Fibroblast of skin of abdomen (primary cell): Measurements from ENCODE around the gene CCPG1. TPM values are rescaled to one million over a fixed set of nuclear protein-coding genes. Genes with fewer than 3 reads are reported as not detected.
A peak's percentile ranks its signal among the peaks of the same experiment; 100 is the strongest.
"Not testable (repeated sequence)": the region's sequence is repeated elsewhere in the genome, so short reads cannot be mapped to it uniquely, and the experiment has no call there.

ENCODE experiments used
- DNase-seq: peaks from one replicate; pipeline ENCODE4 v3.0.0-alpha.2; 2013
- polyA plus RNA-seq, 2 experiments: library from polyadenylated mRNA; unstranded; fragments of 120-200 nt; gene quantifications; one replicate each; pipeline ENCODE4 v1.2.1, GENCODE V29; 2013; ENCODE audit not compliant: insufficient read length in 2 of 2

CCPG1 gene
- 37.8 TPM for polyA plus RNA-seq (2013, experiment 1 of 2; ENCODE audit: insufficient read length)
- polyA plus RNA-seq (2013, experiment 2 of 2; ENCODE audit: insufficient read length), result 36.3 TPM

DNA sequence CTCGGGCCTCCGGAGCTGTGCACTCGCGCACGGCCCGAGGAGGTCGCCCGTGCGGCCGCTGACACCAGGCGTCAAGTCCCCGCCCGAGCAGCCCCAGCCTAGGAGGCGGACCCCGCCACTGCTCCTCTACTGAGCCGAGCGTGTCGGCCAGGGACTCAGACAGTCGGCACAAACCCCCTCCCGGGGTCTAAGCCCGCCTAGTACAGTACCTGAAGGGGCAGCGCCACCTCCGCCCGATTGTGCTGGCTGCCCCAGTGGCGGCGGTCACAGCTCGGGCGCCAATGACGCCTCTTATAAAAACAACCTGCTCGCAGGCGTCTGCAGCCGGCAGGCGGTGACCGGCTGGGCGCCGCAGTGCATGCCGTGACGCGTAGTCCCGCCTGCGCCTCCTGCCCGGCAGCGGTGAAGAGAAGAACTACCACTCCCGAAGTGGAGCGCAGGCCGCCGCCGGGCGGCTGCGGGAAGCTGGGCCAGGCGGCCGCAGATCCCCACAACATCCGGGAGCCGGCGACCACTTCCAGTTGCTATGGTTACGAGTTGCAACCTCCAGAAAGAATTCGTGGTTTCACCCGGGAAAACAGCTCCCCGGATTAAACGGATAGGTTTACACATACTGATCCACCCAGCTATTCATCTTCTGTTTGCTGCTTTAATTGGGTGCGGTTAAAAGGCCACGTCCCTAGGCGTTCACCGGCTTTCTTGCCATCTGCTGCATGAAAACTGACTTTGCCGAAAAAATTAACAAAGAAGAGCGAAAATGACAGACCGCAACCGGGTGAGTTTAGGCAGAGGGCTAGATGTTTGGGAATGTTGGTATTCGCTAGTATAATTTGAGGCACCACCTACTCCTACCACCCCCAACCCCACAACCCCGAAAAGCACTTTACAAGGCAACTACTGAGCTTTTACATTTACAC is at the start of gene CCPG1, which contains the start of gene PIERCE2:
Gene CCPG1, minus strand, starts transcription at position 348 of the 917 bp plus-strand sequence. CDS start 18,935 bp downstream, outside the sequence.
Gene PIERCE2, plus strand, starts transcription at position 484 of the 917 bp plus-strand sequence. Its CDS starts 274 bp downstream, at position 758.
- DNase-seq, result peak; percentile 94

DNA sequence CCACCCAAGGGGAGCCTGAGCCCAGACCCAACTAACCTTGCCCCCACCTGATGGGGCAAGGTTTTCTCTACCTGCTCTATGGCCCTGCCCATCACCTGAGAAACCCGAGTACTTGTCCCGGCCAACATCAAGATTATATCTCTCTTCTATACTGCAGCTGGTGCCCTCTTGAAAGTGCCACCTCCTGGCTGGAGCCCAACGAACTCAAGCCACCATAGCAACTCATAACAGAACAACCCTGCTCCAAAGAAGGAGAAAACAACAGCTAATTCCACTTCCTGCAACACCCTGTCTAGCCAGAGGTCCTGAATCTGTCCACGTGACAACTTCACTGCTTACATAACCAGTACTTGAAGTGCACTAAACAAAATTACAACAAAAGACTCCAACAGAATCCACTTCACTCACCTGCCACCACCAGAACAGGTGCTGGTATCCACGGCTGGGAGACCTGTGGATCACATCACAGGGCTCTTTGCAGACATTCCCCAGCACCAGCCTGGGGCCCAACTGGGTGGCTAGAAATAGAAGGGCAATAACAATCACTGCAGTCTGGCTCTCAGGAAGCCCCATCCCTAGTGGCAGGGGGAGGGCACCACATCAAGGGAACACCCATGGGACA is 49.4 kb upstream of the CCPG1 start:
- no peak for DNase-seq

- DNase-seq, result not testable (repeated sequence)
Measured at GRCh38 chr15:55447030-55447394, 38.9 kb upstream of the CCPG1 start.

DNA sequence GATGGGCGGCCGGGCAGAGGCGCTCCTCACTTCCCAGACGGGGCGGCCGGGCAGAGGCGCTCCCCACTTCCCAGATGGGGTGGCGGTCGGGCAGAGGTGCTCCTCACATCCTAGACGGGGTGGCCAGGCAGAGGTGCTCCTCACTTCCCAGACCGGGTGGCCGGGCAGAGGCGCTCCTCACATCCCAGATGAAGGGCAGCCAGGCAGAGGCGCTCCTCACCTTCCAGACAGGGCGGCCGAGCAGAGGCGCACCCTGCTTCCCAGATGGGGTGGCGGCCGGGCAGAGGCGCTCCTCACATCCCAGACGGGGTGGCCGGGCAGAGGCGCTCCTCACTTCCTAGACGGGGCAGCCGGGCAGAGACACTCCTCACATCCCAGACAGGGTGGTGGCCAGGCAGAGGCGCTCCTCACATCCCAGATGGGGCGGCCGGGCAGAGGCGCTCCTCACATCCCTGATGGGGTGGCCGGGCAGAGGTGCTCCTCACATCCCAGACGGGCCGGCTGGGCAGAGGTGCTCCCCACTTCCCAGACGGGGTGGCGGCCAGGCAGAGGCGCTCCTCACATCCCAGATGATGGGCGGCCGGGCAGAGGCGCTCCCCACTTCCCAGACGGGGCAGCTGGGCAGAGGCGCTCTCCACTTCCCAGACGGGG is 38.3 kb upstream of the CCPG1 start:
- not testable (repeated sequence) for DNase-seq

DNA sequence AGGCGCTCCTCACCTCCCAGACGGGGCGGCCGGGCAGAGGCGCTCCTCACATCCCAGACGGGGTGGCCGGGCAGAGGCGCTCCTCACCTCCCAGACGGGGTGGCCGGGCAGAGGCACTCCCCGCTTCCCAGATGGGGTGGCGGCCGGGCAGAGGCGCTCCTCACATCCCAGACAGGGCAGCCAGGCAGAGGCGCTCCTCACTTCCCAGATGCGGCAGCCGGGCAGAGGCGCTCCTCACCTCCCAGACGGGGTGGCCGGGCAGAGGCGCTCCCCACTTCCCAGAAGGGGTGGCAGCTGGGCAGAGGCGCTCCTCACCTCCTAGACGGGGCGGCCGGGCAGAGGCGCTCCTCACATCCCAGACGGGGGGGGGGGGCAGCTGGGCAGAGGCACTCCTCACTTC is 37.8 kb upstream of the CCPG1 start:
- not testable (repeated sequence) for DNase-seq

DNA sequence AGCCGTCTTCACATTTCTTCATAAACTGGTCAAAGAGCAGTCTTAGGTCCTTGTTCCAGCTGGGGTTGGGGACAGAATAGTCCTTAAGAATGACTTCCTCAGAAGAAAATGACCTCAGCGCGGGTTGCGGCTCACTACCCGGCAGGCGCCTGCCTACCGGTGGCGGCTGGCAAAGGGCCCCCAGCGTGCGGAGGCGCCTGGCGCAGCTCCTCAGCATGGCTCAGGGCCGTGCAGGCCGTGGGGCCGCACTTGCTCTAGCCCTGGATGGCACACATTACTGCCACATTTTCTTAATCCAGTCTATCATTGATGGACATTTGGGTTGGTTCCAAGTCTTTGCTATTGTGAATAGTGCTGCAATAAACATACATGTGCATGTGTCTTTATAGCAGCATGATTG is 35.0 kb upstream of the CCPG1 start:
- not testable (repeated sequence) for DNase-seq

DNA sequence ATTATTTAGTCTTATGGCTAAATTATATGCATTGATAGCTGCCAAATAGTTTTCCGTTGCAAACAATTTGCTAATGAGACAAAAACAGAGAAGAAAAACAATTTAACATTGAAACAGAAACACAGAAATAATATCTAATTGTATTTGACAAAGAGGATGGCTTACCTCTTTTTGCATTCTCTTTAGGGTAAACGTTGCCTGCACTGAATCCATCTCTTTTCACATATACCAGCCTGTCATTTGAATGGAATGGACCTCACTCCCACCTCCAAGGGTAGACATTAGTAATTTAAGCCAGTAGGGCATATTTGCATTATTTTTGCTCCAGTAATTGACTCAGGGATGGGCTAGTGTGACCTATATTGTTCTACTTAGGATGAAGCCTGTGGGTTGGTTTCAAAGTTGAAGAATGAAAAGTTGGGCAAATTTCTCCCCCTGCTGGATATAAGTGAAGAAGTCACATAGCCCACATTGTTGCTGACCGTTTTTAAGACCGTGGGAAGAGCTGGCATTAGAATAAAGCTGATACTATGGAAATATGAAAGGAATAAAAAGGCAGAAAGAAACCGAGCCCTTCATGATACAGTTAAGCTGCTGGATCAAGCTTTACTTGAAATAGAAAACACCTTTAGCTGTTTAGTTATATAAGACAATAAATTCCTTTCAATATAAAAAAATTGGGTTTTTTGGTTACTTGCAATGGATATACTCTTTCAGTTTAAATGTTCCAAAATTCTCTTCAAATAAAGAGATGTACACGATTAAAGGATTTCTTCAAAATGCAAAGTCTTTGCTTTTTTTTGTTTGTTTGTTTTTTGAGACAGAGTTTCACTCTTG is 27.0 kb upstream of the CCPG1 start:
- peak; percentile 54 for DNase-seq

DNA sequence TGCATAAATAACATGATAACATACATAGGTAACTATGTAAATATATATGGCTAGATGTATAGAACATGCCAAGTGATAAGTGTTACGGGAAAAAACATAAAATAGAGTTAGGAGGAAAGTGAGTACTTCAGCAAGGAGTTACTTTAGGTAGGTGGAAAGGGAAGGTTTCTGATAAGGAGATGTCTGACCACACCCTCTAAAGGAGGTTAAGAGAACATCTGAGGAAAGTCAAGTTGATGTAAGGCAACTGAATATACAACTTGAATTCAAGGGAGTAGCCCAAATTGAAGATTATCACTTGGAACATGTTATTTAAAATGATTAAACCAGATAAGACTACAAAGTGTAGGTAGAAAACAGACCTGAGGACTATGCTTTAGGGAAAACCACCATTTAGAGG is 13.9 kb upstream of the CCPG1 start:
- no peak for DNase-seq

DNA sequence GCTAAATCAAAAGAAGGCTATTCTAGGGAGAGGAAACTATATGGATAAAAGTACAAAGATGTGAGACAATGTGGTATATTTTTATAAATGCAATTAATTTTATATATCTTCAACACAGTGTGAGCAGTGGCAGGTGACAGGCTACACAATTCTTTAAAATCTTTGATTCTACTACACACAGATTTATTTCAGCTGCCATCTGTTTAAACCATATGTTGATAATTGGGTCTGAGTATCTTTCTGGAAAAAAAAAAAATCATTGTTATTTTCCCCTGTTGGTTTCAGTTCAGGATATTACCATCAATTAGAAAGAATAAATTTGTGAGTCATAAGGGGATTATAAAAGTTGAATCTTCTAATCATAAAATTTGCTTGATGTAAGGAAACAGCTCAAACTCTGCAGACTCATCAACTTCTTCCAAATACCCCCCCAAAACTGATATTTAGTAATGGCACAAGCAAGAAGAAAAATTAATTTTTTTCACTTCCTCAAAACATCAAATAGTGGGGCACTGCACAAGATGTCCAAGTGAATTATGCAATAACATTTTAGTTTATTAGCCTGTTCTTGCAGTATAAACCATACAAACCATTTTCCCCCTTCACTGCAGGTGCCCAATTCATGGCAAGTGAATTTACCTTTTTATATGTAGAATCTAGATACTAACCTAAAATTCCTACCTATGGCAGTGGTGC is 12.2 kb upstream of the CCPG1 start:
- no peak for DNase-seq

DNA sequence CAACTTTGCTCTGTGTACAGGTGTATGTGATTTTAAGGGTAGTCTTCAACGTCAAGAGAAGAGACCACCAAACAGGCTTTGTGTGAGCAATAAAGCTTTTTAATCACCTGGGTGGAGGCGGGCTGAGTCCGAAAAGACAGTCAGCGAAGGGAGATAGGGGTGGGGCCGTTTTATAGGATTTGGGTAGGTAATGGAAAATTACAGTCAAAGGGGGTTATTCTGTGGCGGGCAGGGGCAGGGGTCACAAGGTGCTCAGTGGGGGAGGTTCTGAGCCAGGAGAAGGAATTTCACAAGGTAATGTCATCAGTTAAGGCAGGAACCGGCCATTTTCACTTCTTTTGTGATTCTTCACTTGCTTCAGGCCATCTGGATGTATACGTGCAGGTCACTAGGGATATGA is 9.5 kb upstream of the CCPG1 start:
- DNase-seq, result not testable (repeated sequence)

- not testable (repeated sequence) for DNase-seq
Measured at GRCh38 chr15:55408976-55409375, 817 bp upstream of the CCPG1 start.

DNA sequence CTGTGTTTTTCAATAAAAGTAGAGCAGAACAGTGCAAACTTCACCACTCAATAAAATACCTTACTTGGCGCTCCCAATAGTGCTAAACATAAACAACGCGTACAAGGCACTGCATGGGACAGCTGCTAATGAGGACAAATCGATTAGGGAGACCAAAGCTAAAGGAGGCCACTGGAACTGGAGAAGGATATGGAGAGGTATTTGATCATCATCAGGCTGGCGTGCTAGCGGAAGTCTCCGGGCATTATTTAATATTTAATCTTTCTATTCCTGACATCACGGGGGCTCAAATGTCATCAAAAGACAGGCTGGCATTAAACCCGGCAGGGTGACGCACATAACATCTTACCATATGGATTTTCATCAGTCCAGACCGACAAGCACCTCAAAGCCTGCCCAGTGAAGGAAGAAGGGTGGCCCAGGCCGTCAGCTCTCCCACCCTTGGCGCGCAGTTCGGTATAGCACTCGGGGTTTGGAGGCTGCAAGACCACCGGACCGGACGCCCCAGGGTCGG is 604 bp downstream of the CCPG1 start:
- DNase-seq, result no peak

- DNase-seq, result peak; percentile 44
Measured at GRCh38 chr15:55403531-55403930, 4.6 kb downstream of the CCPG1 start.

- DNase-seq, result peak; percentile 19
Measured at GRCh38 chr15:55402707-55403106, 5.5 kb downstream of the CCPG1 start.

- no peak for DNase-seq
Measured at GRCh38 chr15:55401786-55402246, 6.3 kb downstream of the CCPG1 start.

DNA sequence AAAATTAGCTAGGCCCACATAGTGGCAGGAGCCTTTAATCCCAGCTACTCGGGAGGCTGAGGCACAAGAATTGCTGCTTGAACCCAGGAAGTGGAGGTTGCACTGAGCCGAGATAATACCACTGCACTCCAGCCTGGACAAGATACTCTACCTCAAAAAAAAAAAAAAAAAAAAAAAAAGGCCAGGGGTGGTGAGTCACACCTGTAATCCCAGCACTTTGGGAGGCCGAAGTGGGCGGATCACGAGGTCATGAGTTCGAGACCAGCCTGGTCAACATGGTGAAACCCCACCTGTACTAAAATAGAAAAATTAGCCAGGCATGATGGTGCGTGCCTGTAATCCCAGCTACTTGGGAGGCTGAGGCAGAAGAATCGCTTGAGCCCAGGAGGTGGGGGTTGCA is 8.1 kb downstream of the CCPG1 start:
- not testable (repeated sequence) for DNase-seq

GRCh38 chr15:55398243-55398642 is 9.9 kb downstream of the CCPG1 start:
- no peak for DNase-seq

GRCh38 chr15:55394694-55395093 is 13.5 kb downstream of the CCPG1 start:
- no peak for DNase-seq

- DNase-seq, result peak; percentile 24
Measured at GRCh38 chr15:55389264-55389607, 18.9 kb downstream of the CCPG1 start.

- DNase-seq, result no peak
Measured at GRCh38 chr15:55387027-55387426, 21.1 kb downstream of the CCPG1 start.

DNA sequence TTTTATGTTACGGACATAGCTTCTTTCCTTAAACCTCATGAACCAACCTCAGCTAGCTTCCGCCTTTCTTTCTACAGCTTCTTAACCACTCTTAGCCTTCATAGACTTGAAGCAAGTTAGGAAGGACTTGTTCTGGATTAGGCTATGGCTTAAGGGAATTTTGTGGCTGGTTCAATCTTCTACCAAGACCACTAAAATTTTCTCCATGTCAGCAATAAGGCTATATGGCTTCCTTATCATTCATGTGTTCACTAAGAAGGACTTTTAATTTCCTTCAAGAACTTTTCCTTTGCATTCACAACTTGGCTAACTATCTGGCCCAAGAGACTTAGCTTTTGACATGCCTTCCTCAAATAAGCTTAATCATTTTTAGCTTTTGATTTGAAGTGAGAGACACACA is 24.5 kb downstream of the CCPG1 start:
- DNase-seq, result no peak
